Left ventricle myocardium inferior (tissue), 1 donor: ENCODE data around the gene CASP6. TPM values are rescaled to one million over a fixed set of nuclear protein-coding genes. Genes with fewer than 3 reads are reported as not detected.

ENCODE experiments used
- DNase-seq: peaks from one replicate; pipeline ENCODE4 v3.0.0-alpha.2; 2020
- H3K27ac ChIP-seq: fragments of 200-600 bp; replicated peaks from 2 replicates; pipeline ENCODE4 v1.8.0; 2021
- H3K27me3 ChIP-seq: fragments of 200-600 bp; 2 replicates; pipeline ENCODE4 v1.8.0; 2021; ENCODE audit warnings: low read depth
- H3K36me3 ChIP-seq: fragments of 200-600 bp; 2 replicates; pipeline ENCODE4 v1.8.0; 2021
- H3K4me1 ChIP-seq: fragments of 200-600 bp; 2 replicates; pipeline ENCODE4 v1.8.0; 2021
- H3K4me3 ChIP-seq: fragments of 200-600 bp; 2 replicates; pipeline ENCODE4 v1.8.0; 2021; ENCODE audit warnings: mild to moderate bottlenecking, moderate library complexity
- H3K9me3 ChIP-seq: fragments of 200-600 bp; replicated peaks from 2 replicates; pipeline ENCODE4 v1.8.0; 2021
- intact Hi-C: fragments of 100-400 bp; cut with micrococcal nuclease; formaldehyde crosslinking; loops from one replicate; pipeline ENCODE4 v1.11.0; 2022
- long read RNA-seq: library from polyadenylated mRNA; unstranded; transcript quantifications from one replicate; pipeline ENCODE4 v2.0.0, GENCODE V29; 2021
- total RNA-seq: library from RNA; stranded (reverse); fragmentation: NEBNext Ultra II Directional; extraction: Animal tissue kit (Norgen Biotek cat#: 25700); gene quantifications from one replicate; pipeline ENCODE4 v1.2.1, GENCODE V29; 2021
- TF ChIP-seq, protein P1 (sequence below): fragments of 200-600 bp; IDR thresholded peaks from 2 replicates; pipeline ENCODE4 v1.8.0; 2021; ENCODE audit warnings: antibody characterized with exemption, mild to moderate bottlenecking, borderline replicate concordance
- donor health status: DM: no; HTN: yes; CAD: no; lungs with severe emphysema.

CASP6 gene
- 6.0 TPM for total RNA-seq
- long read RNA-seq, transcript CASP6-201 (7 exons, 1,548 nt), result major isoform, 12 of 13 reads
- long read RNA-seq, partial matches to known transcripts, result 0 of 13 reads
- long read RNA-seq, other reads (novel, unspliced or antisense), result 1 of 13 reads

DNA sequence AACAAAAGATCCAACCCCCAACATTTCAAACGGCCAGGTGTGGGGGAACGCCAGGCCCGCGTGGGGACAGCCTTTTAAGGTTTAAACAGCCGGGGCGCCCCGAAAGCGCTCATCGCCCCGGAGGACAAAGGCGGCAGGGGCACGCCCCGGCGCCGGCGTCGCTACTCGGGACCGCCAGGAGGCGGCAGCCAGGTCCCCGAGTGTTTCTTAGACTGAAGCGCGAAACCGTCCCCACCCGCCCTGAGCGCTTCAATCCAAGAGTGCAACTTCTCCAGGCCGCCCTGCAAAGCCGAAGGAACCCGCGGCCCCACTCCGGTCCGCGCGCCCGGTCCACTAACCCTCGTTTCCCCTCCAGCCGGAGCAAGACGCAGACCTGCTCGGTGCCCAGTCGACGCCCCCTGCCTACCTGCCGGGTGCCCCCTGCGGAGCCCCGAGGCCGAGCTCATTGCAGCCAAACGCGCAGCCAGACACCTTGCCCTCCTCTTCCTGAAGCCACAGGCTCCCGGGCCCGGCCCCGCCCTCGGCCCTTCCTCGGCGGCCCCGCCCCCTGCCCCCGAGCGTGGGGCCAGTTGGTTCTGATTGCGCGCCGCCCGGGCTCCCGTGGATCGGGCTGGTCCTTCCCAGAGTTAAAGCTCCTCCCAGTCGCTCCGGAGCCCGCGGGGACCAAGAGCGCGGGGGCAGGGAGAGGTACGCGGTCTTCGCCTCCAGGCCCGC lies at the start of gene CASP6:
Gene CASP6, minus strand, starts transcription at position 496 of the 714 bp plus-strand sequence. Its CDS starts 50 bp downstream, at position 446.
- peak; percentile 90 for DNase-seq
- Histone ChIP-seq H3K27me3 (no peaks in the 10 kb centered on the region), H3K36me3 (peaks cover 3% of the 10 kb centered on the region), H3K4me3 (peak within 1 kb of the TSS; percentile 90), H3K9me3 (no peaks in the 10 kb centered on the region), H3K27ac (peak within 1 kb of the TSS; percentile 90), H3K4me1 (peaks cover 33% of the 10 kb centered on the region)
- TF ChIP-seq, protein P1, sequence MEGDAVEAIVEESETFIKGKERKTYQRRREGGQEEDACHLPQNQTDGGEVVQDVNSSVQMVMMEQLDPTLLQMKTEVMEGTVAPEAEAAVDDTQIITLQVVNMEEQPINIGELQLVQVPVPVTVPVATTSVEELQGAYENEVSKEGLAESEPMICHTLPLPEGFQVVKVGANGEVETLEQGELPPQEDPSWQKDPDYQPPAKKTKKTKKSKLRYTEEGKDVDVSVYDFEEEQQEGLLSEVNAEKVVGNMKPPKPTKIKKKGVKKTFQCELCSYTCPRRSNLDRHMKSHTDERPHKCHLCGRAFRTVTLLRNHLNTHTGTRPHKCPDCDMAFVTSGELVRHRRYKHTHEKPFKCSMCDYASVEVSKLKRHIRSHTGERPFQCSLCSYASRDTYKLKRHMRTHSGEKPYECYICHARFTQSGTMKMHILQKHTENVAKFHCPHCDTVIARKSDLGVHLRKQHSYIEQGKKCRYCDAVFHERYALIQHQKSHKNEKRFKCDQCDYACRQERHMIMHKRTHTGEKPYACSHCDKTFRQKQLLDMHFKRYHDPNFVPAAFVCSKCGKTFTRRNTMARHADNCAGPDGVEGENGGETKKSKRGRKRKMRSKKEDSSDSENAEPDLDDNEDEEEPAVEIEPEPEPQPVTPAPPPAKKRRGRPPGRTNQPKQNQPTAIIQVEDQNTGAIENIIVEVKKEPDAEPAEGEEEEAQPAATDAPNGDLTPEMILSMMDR, result peak; percentile 87
- intact Hi-C loops, result no loop called here

DNA sequence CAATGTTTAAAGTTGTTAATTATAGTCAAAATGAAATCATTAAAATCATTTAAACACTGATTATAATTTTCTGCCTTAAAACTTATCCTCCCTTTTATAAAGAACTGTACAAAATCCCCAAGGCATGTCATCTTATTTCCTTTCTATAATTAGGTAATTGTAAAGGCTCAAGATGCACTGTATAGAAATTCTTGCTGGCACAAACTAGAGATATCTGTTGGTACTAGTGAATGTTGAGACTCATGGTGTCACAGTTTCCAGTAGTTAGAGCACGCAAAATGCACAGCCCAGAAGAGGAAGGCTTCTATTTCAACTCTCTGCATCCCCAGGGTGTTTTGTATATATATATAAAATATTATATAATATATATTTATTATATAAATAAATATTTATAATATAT lies 49.3 kb upstream of the CASP6 start:
- DNase-seq, result no peak
- no peak overlapping the region for H3K27ac ChIP-seq
- H3K27me3 ChIP-seq, result no peaks in the 10 kb centered on the region
- H3K9me3 ChIP-seq, result no peaks in the 10 kb centered on the region
- no peaks in the 10 kb centered on the region for H3K4me1 ChIP-seq
- no peaks in the 10 kb centered on the region for H3K36me3 ChIP-seq
- intact Hi-C loops, result no loop called here
- H3K4me3 ChIP-seq, result no peak overlapping the region
- TF ChIP-seq, protein P1, result no peak

DNA sequence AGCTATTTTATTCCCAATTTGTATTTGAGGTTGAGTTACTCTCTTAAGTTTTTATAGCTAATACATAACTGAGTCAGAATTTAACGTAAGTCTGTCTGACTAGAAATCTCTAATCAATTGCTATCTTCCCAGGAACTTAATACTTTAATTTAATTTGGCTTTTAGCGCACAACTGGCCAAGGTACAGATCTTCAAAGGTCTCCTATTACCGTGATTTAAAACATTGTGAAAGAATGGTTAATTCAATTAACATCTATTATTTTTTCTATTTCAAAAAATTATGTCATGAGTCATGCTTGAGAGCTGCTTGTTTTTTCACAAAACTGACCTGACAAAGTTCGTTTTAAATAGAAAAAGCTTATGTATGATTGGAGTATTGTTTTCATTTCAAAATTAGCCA lies 48.6 kb upstream of the CASP6 start:
- no peak overlapping the region for H3K4me3 ChIP-seq
- TF ChIP-seq, protein P1, result no peak
- no peaks in the 10 kb centered on the region for H3K27me3 ChIP-seq
- H3K36me3 ChIP-seq, result no peaks in the 10 kb centered on the region
- H3K4me1 ChIP-seq, result no peaks in the 10 kb centered on the region
- no peak for DNase-seq
- H3K27ac ChIP-seq, result no peak overlapping the region
- intact Hi-C loops, result no loop called here
- H3K9me3 ChIP-seq, result no peaks in the 10 kb centered on the region

DNA sequence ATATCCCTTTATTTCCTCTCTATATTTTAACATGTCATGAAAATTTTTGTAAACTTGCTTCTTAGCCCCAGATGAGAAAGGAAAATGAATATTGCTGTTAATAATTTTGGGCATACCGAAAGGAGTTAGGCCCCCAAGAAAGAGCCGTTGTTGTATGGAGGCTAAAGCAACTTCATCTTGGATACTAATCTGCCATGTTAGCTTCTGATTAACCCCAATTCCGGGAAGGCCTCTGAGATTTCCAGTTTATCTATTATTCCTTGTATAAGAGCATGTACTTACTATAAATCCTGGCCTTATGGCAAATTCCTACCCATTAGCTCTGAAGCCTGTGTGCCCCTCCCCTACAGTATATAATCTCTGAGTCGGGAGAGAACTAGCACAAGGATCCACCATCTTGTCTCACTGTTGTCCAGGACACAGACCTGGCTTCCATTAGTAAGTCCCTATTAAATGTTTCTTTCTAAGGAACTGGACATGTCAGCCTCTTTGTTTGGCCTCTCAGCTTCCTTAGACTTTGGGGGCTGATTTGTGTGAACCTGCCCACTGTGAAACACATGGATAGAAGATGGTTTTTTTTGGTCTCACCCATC lies 47.5 kb upstream of the CASP6 start:
- Histone ChIP-seq H3K9me3 (no peaks in the 10 kb centered on the region), H3K4me1 (no peaks in the 10 kb centered on the region), H3K36me3 (no peaks in the 10 kb centered on the region), H3K27ac (no peak overlapping the region), H3K4me3 (no peak overlapping the region), H3K27me3 (no peaks in the 10 kb centered on the region)
- DNase-seq, result no peak
- intact Hi-C loops, result no loop called here
- TF ChIP-seq, protein P1, result no peak

DNA sequence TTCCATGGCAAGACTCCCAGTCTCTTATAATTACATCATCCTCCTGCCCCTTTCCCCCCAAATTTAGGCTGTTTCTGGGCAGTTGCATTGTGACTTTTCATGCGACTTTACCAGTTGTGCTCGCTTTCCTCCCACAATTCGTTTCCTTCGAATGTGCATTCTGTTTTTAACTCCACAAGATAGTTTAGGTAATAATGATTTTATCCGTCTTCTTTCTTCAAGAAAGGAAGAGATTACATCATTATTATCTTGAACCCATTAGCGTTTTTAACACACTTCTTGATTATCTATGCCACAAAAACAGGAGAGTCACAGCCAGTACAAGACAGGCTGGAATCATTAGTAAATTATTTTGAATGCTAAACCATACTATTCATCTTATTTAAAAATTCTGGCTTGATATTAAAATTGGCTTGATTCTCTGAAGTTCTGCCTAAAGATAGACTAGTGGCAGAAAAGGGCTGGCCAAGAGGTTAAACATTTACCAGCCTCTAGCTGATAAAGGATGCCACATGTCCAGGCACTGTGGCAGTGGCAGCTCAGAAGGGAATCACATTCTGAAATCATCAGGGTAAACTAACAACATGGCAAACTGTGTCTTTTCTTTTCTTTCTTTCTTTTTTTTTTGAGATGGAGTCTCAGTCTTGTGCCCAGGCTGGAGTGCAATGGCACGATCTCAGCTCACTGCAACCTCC lies 46.3 kb upstream of the CASP6 start:
- Histone ChIP-seq H3K4me1 (no peaks in the 10 kb centered on the region), H3K27me3 (no peaks in the 10 kb centered on the region), H3K9me3 (no peaks in the 10 kb centered on the region), H3K36me3 (no peaks in the 10 kb centered on the region), H3K27ac (no peak overlapping the region), H3K4me3 (no peak overlapping the region)
- DNase-seq, result no peak
- TF ChIP-seq, protein P1, result no peak
- intact Hi-C loops, result no loop called here
